ENCODE data around the gene BRF1.
A peak's percentile ranks its signal among the peaks of the same experiment; 100 is the strongest.

The BRF1 gene, protein sequence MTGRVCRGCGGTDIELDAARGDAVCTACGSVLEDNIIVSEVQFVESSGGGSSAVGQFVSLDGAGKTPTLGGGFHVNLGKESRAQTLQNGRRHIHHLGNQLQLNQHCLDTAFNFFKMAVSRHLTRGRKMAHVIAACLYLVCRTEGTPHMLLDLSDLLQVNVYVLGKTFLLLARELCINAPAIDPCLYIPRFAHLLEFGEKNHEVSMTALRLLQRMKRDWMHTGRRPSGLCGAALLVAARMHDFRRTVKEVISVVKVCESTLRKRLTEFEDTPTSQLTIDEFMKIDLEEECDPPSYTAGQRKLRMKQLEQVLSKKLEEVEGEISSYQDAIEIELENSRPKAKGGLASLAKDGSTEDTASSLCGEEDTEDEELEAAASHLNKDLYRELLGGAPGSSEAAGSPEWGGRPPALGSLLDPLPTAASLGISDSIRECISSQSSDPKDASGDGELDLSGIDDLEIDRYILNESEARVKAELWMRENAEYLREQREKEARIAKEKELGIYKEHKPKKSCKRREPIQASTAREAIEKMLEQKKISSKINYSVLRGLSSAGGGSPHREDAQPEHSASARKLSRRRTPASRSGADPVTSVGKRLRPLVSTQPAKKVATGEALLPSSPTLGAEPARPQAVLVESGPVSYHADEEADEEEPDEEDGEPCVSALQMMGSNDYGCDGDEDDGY

GRCh38 chr14:105300542-105301102 lies at the start of gene BRF1:
BRF1 (minus strand) TSS chr14:105301001; CDS start chr14:105300629, 372 bp downstream.
- Histone ChIP-seq H3K4me3 (ENCODE audit: low read length) (peak within 1 kb of the TSS; percentile 82), H2AFZ (ENCODE audit: low read depth, low read length) (peak within 1 kb of the TSS; percentile 98), H3K36me3 (ENCODE audit: insufficient read depth, low read length) (no peaks in the 10 kb centered on the region), H3K9me3 (ENCODE audit: low read length) (no peaks in the 10 kb centered on the region), H3K4me1 (ENCODE audit: insufficient read depth, low read length) (peaks cover 4% of the 10 kb centered on the region), H3K27me3 (ENCODE audit: insufficient read depth, low read length) (no peaks in the 10 kb centered on the region)

DNA sequence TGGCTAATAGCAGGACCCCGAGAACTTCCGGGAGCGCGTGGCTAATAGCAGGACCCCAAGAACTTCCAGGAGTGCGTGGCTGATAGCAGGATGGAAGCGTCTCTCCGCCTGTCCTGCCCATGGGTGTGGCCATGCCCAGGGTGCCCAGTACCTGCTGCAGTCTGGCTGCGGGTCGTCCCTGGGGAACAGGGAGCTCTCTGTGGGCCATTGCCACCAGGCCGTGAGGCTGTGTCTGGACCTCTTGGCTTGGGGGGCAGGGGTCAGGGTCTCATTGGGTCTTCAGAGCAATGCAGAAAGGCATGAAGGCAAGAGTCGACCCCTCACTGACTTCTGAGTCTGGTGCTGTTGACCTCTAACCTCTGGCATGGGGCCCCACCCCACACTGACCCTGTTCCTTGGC lies 49.2 kb upstream of the BRF1 start:
- Histone ChIP-seq H2AFZ (ENCODE audit: low read depth, low read length) (no peak overlapping the region), H3K4me3 (ENCODE audit: low read length) (no peak overlapping the region), H3K9me3 (ENCODE audit: low read length) (peaks cover 2% of the 10 kb centered on the region), H3K27me3 (ENCODE audit: insufficient read depth, low read length) (no peaks in the 10 kb centered on the region), H3K36me3 (ENCODE audit: insufficient read depth, low read length) (peaks cover 6% of the 10 kb centered on the region), H3K4me1 (ENCODE audit: insufficient read depth, low read length) (no peaks in the 10 kb centered on the region)

GRCh38 chr14:105348945-105349699 lies 48.3 kb upstream of the BRF1 start:
- Histone ChIP-seq H3K4me1 (ENCODE audit: insufficient read depth, low read length) (no peaks in the 10 kb centered on the region), H3K36me3 (ENCODE audit: insufficient read depth, low read length) (peaks cover 4% of the 10 kb centered on the region), H3K4me3 (ENCODE audit: low read length) (no peak overlapping the region), H3K9me3 (ENCODE audit: low read length) (peaks cover 2% of the 10 kb centered on the region), H2AFZ (ENCODE audit: low read depth, low read length) (no peak overlapping the region), H3K27me3 (ENCODE audit: insufficient read depth, low read length) (no peaks in the 10 kb centered on the region)

DNA sequence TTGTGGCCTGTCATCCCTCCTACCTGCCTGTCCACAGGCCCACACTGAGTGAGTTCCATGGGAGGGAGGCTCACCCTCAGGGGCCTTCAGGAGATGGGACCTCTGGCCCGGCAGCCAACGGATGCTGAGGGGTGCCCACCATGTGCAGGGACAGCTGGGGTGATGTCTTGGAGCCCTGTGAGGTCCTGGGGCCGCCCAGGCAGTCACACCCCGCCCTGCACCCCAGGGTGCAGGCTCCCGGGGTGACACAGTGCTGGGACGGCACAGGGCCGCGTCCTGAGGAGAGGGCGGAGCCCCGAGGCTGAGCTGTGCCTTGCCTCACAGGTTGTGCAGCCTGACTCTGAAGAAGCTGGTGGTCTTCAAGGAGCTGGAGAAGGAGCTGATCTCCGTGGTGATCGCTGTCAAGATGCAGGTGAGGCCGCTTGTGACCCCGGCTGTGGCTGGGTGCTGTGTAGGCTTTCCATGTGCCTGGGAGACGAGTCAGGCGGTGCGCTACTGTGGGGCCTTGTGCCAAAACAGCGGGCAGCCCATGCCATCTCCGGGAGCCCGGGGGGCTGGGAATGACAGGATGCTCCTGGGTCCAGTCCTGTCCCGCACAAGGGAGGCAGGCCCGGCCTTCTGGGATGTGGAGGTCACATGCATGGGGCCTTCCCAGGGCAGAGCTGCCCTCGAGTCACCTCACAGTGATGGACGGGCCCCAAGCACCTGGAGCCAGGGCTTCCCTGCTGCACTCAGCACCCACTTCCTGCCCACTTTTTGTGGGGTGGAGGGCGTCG lies 47.6 kb upstream of the BRF1 start:
- H3K4me3 ChIP-seq (ENCODE audit: low read length) = no peak overlapping the region
- peaks cover 2% of the 10 kb centered on the region for H3K36me3 ChIP-seq (ENCODE audit: insufficient read depth, low read length)
- no peak overlapping the region for H2AFZ ChIP-seq (ENCODE audit: low read depth, low read length)
- peaks cover 4% of the 10 kb centered on the region for H3K9me3 ChIP-seq (ENCODE audit: low read length)
- no peaks in the 10 kb centered on the region for H3K27me3 ChIP-seq (ENCODE audit: insufficient read depth, low read length)
- H3K4me1 ChIP-seq (ENCODE audit: insufficient read depth, low read length) = no peaks in the 10 kb centered on the region

DNA sequence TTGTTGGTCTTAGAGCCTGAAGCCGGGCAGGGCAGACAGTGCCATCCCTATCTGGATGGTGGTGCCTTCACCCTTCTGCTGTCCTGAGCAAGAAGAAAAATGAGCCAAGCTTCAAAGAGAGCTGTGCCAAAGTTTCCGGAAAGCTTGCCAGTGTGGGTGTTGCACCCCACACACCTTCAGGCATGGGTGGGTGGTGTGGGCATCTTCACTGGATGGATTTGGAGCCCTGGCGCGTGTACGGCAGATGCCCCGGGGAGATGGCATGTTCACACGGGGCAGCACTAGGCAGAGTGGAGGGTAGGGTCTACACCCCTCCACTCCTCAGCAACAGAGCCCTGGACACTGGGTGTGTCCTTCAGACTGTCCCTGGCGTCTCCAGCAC lies 46.8 kb upstream of the BRF1 start:
- no peak overlapping the region for H3K4me3 ChIP-seq (ENCODE audit: low read length)
- H3K4me1 ChIP-seq (ENCODE audit: insufficient read depth, low read length) = no peaks in the 10 kb centered on the region
- peaks cover 2% of the 10 kb centered on the region for H3K36me3 ChIP-seq (ENCODE audit: insufficient read depth, low read length)
- no peak overlapping the region for H2AFZ ChIP-seq (ENCODE audit: low read depth, low read length)
- H3K9me3 ChIP-seq (ENCODE audit: low read length) = peaks cover 4% of the 10 kb centered on the region
- H3K27me3 ChIP-seq (ENCODE audit: insufficient read depth, low read length) = no peaks in the 10 kb centered on the region

GRCh38 chr14:105346876-105347586 lies 46.2 kb upstream of the BRF1 start:
- Histone ChIP-seq H3K27me3 (ENCODE audit: insufficient read depth, low read length) (no peaks in the 10 kb centered on the region), H3K4me3 (ENCODE audit: low read length) (no peak overlapping the region), H3K9me3 (ENCODE audit: low read length) (peaks cover 4% of the 10 kb centered on the region)

DNA sequence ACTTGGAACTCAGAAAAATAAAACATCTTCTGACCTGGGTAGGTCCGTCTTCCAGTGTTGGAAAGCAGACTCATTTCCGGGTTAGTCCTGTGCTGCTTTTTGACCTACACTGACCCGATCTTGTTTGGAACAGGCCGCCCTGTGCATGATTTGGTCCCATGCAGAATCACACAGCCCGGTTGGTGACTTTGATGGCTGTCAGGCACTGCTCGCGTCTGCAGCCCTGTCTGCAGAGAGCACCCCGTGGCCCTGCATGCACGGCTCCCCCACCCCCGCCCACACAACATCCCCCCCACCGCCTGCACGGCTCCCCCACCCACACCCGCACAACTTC lies 45.4 kb upstream of the BRF1 start:
- Histone ChIP-seq H3K27me3 (ENCODE audit: insufficient read depth, low read length) (no peaks in the 10 kb centered on the region), H3K36me3 (ENCODE audit: insufficient read depth, low read length) (peaks cover 2% of the 10 kb centered on the region), H3K9me3 (ENCODE audit: low read length) (peaks cover 4% of the 10 kb centered on the region), H3K4me1 (ENCODE audit: insufficient read depth, low read length) (peaks cover 6% of the 10 kb centered on the region), H3K4me3 (ENCODE audit: low read length) (no peak overlapping the region), H2AFZ (ENCODE audit: low read depth, low read length) (no peak overlapping the region)

More at GRCh38 chr14:105346876-105347586, 46.2 kb upstream of the BRF1 start:
- Histone ChIP-seq H2AFZ (ENCODE audit: low read depth, low read length) (no peak overlapping the region), H3K36me3 (ENCODE audit: insufficient read depth, low read length) (peaks cover 2% of the 10 kb centered on the region), H3K4me1 (ENCODE audit: insufficient read depth, low read length) (no peaks in the 10 kb centered on the region)

DNA sequence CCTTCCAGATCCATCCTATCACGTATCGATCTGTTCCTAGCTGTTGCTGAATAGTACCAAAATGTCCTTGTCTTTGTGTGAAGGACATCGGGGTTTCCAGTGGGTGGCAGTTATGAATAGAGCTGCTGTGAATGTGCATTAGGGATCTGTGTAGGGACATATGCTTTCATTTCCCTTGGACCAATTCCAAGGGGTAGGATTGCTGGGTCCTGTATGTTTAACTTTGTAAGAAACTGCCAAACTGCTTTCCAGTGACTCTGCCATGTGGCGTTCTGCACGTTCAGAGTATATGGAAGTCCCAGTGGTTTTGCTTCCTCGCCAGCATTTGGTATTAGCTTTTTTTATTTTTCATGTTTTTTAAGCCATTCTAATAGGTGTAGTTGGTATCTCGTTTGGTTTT lies 42.4 kb upstream of the BRF1 start:
- H2AFZ ChIP-seq (ENCODE audit: low read depth, low read length) = no peak overlapping the region
- no peak overlapping the region for H3K4me3 ChIP-seq (ENCODE audit: low read length)
- peaks cover 4% of the 10 kb centered on the region for H3K9me3 ChIP-seq (ENCODE audit: low read length)
- H3K4me1 ChIP-seq (ENCODE audit: insufficient read depth, low read length) = peaks cover 16% of the 10 kb centered on the region
- H3K27me3 ChIP-seq (ENCODE audit: insufficient read depth, low read length) = no peaks in the 10 kb centered on the region
- H3K36me3 ChIP-seq (ENCODE audit: insufficient read depth, low read length) = no peaks in the 10 kb centered on the region

GRCh38 chr14:105340821-105341733 lies 40.3 kb upstream of the BRF1 start:
- Histone ChIP-seq H3K9me3 (ENCODE audit: low read length) (peaks cover 7% of the 10 kb centered on the region), H3K4me1 (ENCODE audit: insufficient read depth, low read length) (peaks cover 16% of the 10 kb centered on the region), H3K4me3 (ENCODE audit: low read length) (no peak overlapping the region), H3K27me3 (ENCODE audit: insufficient read depth, low read length) (no peaks in the 10 kb centered on the region), H2AFZ (ENCODE audit: low read depth, low read length) (no peak overlapping the region), H3K36me3 (ENCODE audit: insufficient read depth, low read length) (no peaks in the 10 kb centered on the region)

- Histone ChIP-seq H3K9me3 (ENCODE audit: low read length) (peaks cover 3% of the 10 kb centered on the region), H3K4me3 (ENCODE audit: low read length) (no peak overlapping the region), H3K4me1 (ENCODE audit: insufficient read depth, low read length) (peaks cover 16% of the 10 kb centered on the region), H2AFZ (ENCODE audit: low read depth, low read length) (no peak overlapping the region), H3K36me3 (ENCODE audit: insufficient read depth, low read length) (no peaks in the 10 kb centered on the region), H3K27me3 (ENCODE audit: insufficient read depth, low read length) (no peaks in the 10 kb centered on the region)
Measured at GRCh38 chr14:105337966-105338741, 37.4 kb upstream of the BRF1 start.

DNA sequence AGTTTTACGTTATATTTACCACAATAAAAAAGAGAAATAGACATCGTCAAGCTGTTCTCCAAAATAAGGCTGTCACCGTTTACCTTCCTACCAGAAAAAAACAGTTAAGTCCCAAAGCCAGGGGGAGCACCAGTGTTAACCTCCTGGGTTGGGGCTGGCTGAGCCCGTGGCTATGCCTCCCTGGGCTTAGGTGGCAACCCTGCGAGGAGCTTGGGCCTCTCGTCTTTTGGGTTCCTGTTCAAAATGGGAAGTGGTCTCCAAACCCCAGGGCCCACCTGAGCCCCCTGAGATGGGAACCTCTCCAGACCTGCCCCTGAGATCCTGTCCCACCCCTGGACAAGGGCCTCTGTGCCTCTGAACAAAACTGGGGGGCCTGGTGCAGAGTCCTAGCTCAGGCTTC lies 36.6 kb upstream of the BRF1 start:
- Histone ChIP-seq H3K9me3 (ENCODE audit: low read length) (peaks cover 3% of the 10 kb centered on the region), H3K27me3 (ENCODE audit: insufficient read depth, low read length) (no peaks in the 10 kb centered on the region), H2AFZ (ENCODE audit: low read depth, low read length) (no peak overlapping the region), H3K36me3 (ENCODE audit: insufficient read depth, low read length) (no peaks in the 10 kb centered on the region), H3K4me3 (ENCODE audit: low read length) (no peak overlapping the region), H3K4me1 (ENCODE audit: insufficient read depth, low read length) (peaks cover 16% of the 10 kb centered on the region)
